Stimulated activated naive CD8-positive, alpha-beta T cell treated with anti-CD3 and anti-CD28 coated beads, Interleukin-15, amount 100 ng/mL, for 72 hours (primary cell): ENCODE data around the gene MPND.

Source experiments
- ATAC-seq: fragments of 150-1000 bp; cut with Tn5 transposase; 2 replicates; pipeline ENCODE4 v1.10.0; 2021; ENCODE audit warnings: mild to moderate bottlenecking, moderate library complexity
- DNase-seq, 2 donors: peaks; one replicate each; pipeline ENCODE4 v3.0.0; 2021 to 2022
- H3K27ac Mint-ChIP-seq, 2 donors: one replicate each; pipeline ENCODE4 v1.8.0; 2022; ENCODE audit warnings: mild to moderate bottlenecking in 2 of 2, mixed read lengths in 2 of 2, moderate library complexity in 2 of 2
- H3K27me3 Mint-ChIP-seq: one replicate; pipeline ENCODE4 v1.8.0; 2022; ENCODE audit warnings: mixed read lengths
- H3K4me1 Mint-ChIP-seq: one replicate; pipeline ENCODE4 v1.8.0; 2022; ENCODE audit warnings: mild to moderate bottlenecking, mixed read lengths
- H3K4me3 Mint-ChIP-seq, 2 donors: one replicate each; pipeline ENCODE4 v1.8.0; 2022; ENCODE audit warnings: mild to moderate bottlenecking in 2 of 2, mixed read lengths in 2 of 2, moderate library complexity in 1 of 2
- H3K9me3 Mint-ChIP-seq, 2 donors: one replicate each; pipeline ENCODE4 v1.8.0; 2022; ENCODE audit warnings: mixed read lengths in 2 of 2

The MPND gene

DNA sequence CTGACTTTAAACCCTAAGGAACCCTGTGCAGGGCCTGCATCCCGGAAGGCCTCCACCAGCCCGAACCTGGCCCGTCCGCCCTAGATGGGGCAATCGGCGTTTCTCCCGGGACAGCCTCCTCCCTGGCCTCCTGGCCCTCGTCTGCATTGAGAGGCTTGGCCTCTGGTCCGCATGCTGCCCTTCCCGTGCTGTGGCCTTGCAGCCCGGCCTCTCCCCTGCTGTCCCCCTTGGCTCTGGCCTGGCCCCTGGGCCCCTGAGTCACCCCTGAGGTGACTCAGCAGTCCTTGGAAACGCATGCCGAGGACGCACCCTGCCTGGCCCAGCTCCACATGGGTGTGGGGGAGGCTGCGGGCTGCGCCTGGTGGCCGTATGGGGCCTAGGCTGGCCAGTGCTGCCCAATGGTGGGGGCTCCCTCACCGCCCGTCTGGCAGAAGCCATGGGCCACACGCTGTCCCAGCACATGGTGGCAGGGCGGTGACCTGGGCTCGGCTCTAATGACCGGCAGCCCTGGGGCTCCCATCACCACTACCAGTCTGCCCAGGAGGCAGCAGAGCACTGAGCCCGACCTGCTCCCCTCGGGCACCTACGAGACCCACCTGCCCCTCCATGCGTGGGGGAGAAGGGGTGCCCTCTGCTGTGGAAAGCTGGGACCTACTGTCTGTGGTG lies 31.3 kb downstream of the MPND start:
- peaks cover 95% of the 10 kb centered on the region for H3K4me1 Mint-ChIP-seq
- no peak overlapping the region for H3K27ac Mint-ChIP-seq

GRCh38 chr19:4375164-4376027 lies 32.0 kb downstream of the MPND start:
- Mint-ChIP-seq H3K4me1 (peaks cover 95% of the 10 kb centered on the region), H3K27me3 (no peaks in the 10 kb centered on the region), H3K4me3 (no peak overlapping the region), H3K27ac (peak overlapping the region in 1 of 2 donors; percentile 50), H3K9me3 (no peaks in the 10 kb centered on the region)
- no peak for ATAC-seq
- no peak for DNase-seq

More for the DNA sequence above, 31.3 kb downstream of the MPND start:
- no peak for DNase-seq
- H3K9me3 Mint-ChIP-seq, result no peaks in the 10 kb centered on the region
- H3K27me3 Mint-ChIP-seq, result no peaks in the 10 kb centered on the region
- H3K4me3 Mint-ChIP-seq, result no peak overlapping the region
- ATAC-seq, result no peak

- peak overlapping the region in 1 of 2 donors; percentile 51 for H3K27ac Mint-ChIP-seq
- peaks cover 95% of the 10 kb centered on the region for H3K4me1 Mint-ChIP-seq
Observed at GRCh38 chr19:4376028-4376670, 32.8 kb downstream of the MPND start.

GRCh38 chr19:4376671-4376990 lies 33.3 kb downstream of the MPND start:
- Mint-ChIP-seq H3K27ac (peak overlapping the region in 1 of 2 donors; percentile 51), H3K27me3 (no peaks in the 10 kb centered on the region)
- ATAC-seq, result no peak

More at GRCh38 chr19:4376028-4376670, 32.8 kb downstream of the MPND start:
- Mint-ChIP-seq H3K9me3 (no peaks in the 10 kb centered on the region), H3K4me3 (no peak overlapping the region), H3K27me3 (no peaks in the 10 kb centered on the region)
- ATAC-seq (no peak), DNase-seq (no peak)

GRCh38 chr19:4376991-4377781 lies 33.8 kb downstream of the MPND start:
- Mint-ChIP-seq H3K27ac (peak overlapping the region in 1 of 2 donors; percentile 27), H3K9me3 (no peaks in the 10 kb centered on the region), H3K4me1 (peaks cover 95% of the 10 kb centered on the region), H3K4me3 (peak overlapping the region in 1 of 2 donors; percentile 19), H3K27me3 (no peaks in the 10 kb centered on the region)
- ATAC-seq (no peak), DNase-seq (no peak)

More at GRCh38 chr19:4376671-4376990, 33.3 kb downstream of the MPND start:
- Mint-ChIP-seq H3K4me3 (peak overlapping the region in 1 of 2 donors; percentile 43), H3K4me1 (peaks cover 95% of the 10 kb centered on the region), H3K9me3 (no peaks in the 10 kb centered on the region)
- no peak for DNase-seq

DNA sequence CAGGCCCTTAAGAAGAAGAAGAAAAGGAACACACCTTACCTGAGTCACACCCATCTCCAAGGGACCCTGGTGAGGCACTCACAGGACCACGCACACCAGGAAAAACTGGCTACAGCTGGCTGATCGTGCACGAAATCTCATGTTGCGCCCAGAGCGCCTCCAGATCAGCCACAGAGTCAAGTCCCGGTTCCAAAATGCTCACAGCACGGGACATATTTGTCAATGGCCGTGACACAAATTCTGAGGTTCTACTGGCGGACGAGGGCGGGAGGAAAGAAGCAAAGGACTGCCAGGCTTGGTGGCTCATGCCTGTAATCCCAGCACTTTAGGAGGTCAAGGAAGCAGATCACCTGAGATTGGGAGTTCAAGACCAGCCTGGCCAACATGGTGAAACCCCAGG lies 35.5 kb downstream of the MPND start:
- peak overlapping the region; percentile 73 to 87 for H3K4me3 Mint-ChIP-seq
- ATAC-seq, result no peak
- H3K9me3 Mint-ChIP-seq, result no peaks in the 10 kb centered on the region
- peaks cover 89% of the 10 kb centered on the region for H3K4me1 Mint-ChIP-seq
- no peaks in the 10 kb centered on the region for H3K27me3 Mint-ChIP-seq
- no peak for DNase-seq
- no peak overlapping the region for H3K27ac Mint-ChIP-seq

GRCh38 chr19:4379383-4380253 lies 36.3 kb downstream of the MPND start:
- no peaks in the 10 kb centered on the region for H3K27me3 Mint-ChIP-seq
- peaks cover 84% of the 10 kb centered on the region for H3K4me1 Mint-ChIP-seq
- ATAC-seq (peak; percentile 68), DNase-seq (peak; percentile 24 to 46)
- peak overlapping the region; percentile 73 to 87 for H3K4me3 Mint-ChIP-seq
- no peaks in the 10 kb centered on the region for H3K9me3 Mint-ChIP-seq
- H3K27ac Mint-ChIP-seq, result peak overlapping the region; percentile 71 to 73

DNA sequence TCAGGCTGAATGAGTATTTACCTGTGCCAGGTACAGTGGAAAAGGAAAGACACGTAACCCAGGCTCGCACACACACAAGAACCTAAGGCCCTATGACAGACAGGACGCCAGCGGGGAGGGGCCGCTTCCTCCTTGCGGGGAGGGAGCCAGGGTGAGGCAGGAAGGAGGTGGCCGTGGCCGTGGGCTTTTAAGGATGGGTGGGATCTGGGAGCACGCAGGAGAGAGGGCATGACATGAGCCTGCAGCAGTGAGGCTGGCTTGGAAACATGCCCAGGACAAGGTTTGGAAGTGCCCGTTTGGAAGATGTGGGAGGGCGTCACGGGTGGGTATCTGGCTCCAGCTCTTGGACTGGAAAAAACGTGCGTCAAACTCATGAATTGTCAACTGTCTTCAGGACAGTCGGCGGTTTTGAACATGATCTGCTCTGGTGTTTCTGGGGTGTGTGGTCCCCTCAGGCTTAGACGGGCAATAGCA lies 36.9 kb downstream of the MPND start:
- peaks cover 78% of the 10 kb centered on the region for H3K4me1 Mint-ChIP-seq
- peak overlapping the region; percentile 73 to 87 for H3K4me3 Mint-ChIP-seq
- peak; percentile 26 to 40 for DNase-seq
- H3K9me3 Mint-ChIP-seq, result no peaks in the 10 kb centered on the region
- H3K27ac Mint-ChIP-seq, result peak overlapping the region in 1 of 2 donors; percentile 59
- no peaks in the 10 kb centered on the region for H3K27me3 Mint-ChIP-seq
- ATAC-seq, result peak; percentile 77

- ATAC-seq (no peak), DNase-seq (no peak)
- Mint-ChIP-seq H3K4me3 (no peak overlapping the region), H3K27me3 (no peaks in the 10 kb centered on the region), H3K4me1 (peaks cover 40% of the 10 kb centered on the region), H3K27ac (no peak overlapping the region), H3K9me3 (no peaks in the 10 kb centered on the region)
Observed at GRCh38 chr19:4385291-4386040, 42.1 kb downstream of the MPND start.

DNA sequence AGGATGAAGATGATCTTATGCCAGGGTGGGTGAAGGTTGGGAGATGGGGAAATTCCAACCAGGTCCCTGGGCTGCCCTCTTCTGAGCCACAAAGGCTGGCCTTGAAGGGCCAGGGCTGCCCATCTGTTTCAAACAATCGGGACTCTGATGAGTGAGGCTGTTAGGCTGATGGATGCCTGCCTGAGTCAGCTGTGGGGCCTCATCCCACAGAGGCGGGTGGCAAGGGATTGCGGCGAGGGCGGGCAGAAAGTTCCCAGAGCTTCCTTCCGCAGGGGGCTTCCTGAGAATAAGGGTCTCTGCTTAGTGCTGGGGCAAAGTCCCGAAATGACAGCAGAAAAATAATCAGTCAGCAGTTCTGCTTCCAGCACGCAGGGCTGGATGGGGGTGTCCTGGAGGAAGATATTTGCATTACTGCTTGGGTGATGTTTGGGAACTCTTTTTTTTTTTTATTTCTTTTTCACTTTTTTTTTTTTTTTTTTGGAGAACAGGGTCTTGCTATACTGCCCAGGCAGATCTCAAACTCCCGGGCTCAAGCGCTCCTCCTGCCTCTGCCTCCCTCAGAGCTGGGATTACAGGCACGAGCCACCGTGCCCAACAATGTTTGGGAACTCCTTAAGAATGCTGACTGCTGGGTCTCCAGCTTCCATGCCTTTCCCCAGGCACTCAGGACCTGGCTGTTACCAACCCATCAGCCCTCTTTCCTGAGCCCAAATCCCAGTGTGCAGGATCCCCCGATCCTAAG lies 42.9 kb downstream of the MPND start:
- Mint-ChIP-seq H3K4me3 (no peak overlapping the region), H3K9me3 (no peaks in the 10 kb centered on the region), H3K4me1 (peaks cover 40% of the 10 kb centered on the region), H3K27me3 (no peaks in the 10 kb centered on the region), H3K27ac (peak overlapping the region in 1 of 2 donors; percentile 34)
- DNase-seq, result no peak
- ATAC-seq, result no peak

- Mint-ChIP-seq H3K4me3 (no peak overlapping the region), H3K9me3 (no peaks in the 10 kb centered on the region), H3K27me3 (no peaks in the 10 kb centered on the region), H3K4me1 (peaks cover 42% of the 10 kb centered on the region), H3K27ac (peak overlapping the region; percentile 6 to 92)
- no peak for ATAC-seq
- no peak for DNase-seq
Observed at GRCh38 chr19:4388337-4389063, 45.1 kb downstream of the MPND start.

DNA sequence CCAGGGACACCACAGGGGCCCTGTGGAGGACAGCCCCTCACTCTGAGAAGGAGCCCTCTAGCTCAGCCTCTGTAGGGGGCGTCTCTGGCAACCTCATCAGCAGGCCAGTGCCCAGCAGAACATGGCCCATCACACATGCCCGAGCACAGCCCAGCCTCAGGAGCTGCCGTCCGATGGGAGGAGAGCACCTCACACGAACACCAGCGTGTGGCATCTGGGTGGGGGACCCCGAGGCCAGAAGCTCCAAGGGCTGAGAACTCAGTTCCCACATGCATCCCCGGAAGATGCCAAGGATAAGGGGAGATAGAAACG lies 45.7 kb downstream of the MPND start:
- no peaks in the 10 kb centered on the region for H3K27me3 Mint-ChIP-seq
- no peaks in the 10 kb centered on the region for H3K9me3 Mint-ChIP-seq
- no peak overlapping the region for H3K4me3 Mint-ChIP-seq
- peaks cover 44% of the 10 kb centered on the region for H3K4me1 Mint-ChIP-seq
- ATAC-seq, result no peak
- no peak for DNase-seq
- H3K27ac Mint-ChIP-seq, result no peak overlapping the region

- Mint-ChIP-seq H3K4me3 (no peak overlapping the region), H3K27me3 (no peaks in the 10 kb centered on the region), H3K9me3 (no peaks in the 10 kb centered on the region), H3K4me1 (peaks cover 50% of the 10 kb centered on the region), H3K27ac (peak overlapping the region in 1 of 2 donors; percentile 55)
- ATAC-seq (no peak), DNase-seq (no peak)
Observed at GRCh38 chr19:4389511-4390016, 46.2 kb downstream of the MPND start.
